ENCODE measurements around the gene CCDC74A.
"Not testable (repeated sequence)": the region's sequence is repeated elsewhere in the genome, so short reads cannot be mapped to it uniquely, and the experiment has no call there.

CCDC74A gene

DNA sequence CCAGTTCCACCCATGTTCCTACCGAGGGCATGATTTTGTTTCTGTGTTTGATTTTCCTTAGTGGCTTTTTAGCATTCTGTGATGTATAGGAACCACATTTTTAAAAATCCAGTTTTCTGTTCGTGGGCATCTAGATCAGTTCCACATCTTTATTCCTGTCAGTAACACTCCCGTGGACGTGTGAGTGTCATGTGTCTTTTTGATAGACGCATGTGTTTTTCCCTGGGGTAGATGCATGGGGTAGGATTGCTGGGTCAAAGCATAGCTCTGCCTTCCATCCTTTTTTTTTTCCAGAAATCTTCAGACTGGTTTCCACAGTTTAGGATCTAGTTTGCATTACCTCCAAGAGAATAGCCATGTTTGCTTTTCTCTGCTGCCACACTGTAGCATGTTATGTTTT is 38.7 kb downstream of the CCDC74A start:
- no peak for DNase-seq

DNA sequence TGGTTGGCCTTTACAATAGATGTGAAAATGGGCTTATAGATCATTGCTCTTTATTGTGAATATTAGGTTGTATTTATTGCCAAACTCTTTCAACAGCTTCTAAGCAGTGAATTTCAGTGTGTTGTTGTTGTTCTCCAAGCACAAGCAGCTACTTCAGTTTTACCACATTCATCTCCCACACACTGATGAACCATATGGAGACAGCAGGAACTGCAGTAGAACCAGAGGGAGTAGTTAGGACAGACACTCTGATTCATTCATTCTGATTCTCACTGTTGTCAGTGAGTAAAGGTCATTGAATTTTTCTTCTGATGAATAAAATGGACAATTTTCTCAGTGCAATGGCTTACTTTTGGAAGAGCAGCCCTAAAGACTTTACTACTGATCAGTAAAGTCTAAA is 40.2 kb downstream of the CCDC74A start:
- DNase-seq: no peak

DNA sequence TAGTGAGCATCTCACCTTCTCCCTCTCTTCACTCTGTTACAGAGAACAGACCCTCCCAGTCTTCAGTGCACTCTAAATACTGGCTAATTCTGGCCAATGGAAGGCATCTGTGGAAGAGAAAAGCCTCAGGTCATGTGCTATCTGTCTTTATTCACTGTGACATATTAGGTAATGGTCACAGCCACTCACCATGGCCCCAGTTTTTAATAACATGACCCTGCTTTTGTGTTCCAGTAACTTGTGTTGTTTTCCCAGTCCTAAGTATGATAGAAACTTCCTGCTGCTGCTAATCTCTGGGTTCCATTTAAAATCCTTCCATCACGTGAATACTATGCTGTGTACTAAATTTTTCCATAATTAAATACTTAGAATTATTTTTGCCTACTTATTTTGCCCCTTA is 40.7 kb downstream of the CCDC74A start:
- DNase-seq: not testable (repeated sequence)

DNA sequence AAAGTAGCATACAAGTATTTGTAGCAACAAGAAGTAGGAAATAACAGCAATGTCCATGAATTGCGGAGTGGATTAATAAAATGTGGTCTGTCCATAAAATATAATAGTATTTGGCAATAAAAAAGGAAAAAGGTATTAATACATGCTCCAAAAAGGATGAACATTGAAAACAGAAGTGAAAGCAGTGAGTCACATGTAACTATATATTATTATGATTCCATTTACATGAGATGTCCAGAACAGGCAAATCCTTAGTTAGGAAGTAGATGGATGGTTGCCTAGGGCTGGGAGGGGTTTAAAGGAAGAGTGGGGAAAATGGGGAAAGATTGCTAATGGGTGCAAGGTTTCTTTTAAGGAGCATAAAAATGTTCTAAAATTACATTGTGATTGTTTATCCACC is 44.5 kb downstream of the CCDC74A start:
- DNase-seq: no peak

DNA sequence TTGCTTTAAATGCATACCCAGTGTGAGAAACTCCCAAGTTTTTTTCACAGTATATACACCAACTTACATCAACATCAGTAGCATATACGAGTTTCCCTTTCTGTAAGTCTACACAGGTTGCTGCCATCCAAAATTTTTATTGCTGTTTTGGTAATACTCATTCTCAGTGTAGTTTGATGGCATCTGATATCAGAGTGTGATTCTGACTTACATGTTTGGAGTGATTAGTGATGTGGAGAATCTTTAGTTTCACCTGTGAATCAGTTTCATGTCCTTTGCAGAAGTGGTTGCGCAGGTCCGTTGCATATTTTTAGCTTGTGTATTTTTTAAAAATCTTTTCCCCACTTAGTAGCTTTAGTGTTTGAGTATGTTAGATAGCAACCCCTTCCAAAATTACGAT is 50.1 kb downstream of the CCDC74A start:
- DNase-seq: no peak

DNA sequence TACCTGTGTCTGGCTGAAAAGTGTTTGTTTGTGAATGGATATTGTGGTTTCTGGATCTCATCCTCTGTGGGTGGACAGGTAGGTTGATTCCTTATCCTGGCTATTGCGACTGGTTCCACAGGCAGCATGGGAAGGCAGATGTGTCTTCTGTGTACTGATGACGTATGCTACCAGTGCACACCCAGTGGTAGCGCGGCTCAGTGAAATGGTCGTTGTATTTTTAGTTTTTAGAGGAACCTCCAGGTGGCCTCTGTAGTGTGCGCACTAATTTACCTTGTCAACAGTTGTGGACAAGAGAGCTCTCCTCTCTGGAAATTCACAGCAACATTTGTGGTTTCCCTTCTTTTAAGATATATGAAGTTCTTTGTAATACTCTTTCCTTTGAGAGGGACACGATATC is 52.5 kb downstream of the CCDC74A start:
- DNase-seq: no peak

All from activated CD8-positive, alpha-beta memory T cell treated with anti-CD3 and anti-CD28 coated beads, Interleukin-2, amount 50 U/mL, for 4 hours (primary cell).